Measurements from ENCODE around the gene TPSB2.

Gene TPSB2

DNA sequence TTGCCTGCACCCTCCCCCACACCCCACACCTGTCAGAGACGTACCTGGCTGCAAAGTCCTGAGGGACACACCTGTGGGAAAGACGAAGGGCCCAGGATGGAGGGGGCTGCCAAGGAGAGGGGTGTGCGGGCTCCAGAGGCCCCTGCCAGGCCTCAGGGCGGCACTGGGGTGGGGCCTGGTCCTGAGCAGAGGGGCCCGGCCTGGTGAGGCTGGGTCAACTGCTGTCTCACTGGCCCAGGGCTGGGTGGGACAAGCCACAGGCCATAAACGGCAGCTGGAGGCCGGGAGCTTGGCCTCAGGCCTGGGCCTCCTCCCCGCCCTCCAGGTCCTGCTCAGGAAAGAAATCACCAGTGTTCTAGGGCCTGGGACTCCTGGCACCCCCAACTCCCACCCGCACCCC lies 5.4 kb downstream of the TPSB2 start:
- DNase-seq = no peak
- Histone ChIP-seq H3K27me3 (replicated peaks; ENCODE audit: insufficient read depth, low read length) (peaks cover 69% of the 10 kb centered on the region), H3K9me2 (replicated peaks; ENCODE audit: insufficient read depth, low read length) (no peaks in the 10 kb centered on the region), H3K4me3 (ENCODE audit: low read length) (no peak overlapping the region), H3K4me1 (ENCODE audit: low read length) (no peaks in the 10 kb centered on the region), H3K27ac (ENCODE audit: low read length) (no peak overlapping the region), H3K36me3 (replicated peaks; ENCODE audit: insufficient read depth, low read length) (no peaks in the 10 kb centered on the region), H3K4me2 (ENCODE audit: low read depth, low read length) (no peak overlapping the region), H3F3A (ENCODE audit: insufficient read depth, low read length) (no peaks in the 10 kb centered on the region), H3K9me3 (replicated peaks; ENCODE audit: insufficient read depth, low read length) (no peaks in the 10 kb centered on the region), H3K79me2 (ENCODE audit: low read length) (no peaks in the 10 kb centered on the region), H3K9ac (ENCODE audit: low read length) (no peak overlapping the region), H4K20me1 (ENCODE audit: insufficient read depth, low read length) (no peaks in the 10 kb centered on the region), H2AFZ (ENCODE audit: low read length) (no peak overlapping the region)
- TF ChIP-seq, protein P1, sequence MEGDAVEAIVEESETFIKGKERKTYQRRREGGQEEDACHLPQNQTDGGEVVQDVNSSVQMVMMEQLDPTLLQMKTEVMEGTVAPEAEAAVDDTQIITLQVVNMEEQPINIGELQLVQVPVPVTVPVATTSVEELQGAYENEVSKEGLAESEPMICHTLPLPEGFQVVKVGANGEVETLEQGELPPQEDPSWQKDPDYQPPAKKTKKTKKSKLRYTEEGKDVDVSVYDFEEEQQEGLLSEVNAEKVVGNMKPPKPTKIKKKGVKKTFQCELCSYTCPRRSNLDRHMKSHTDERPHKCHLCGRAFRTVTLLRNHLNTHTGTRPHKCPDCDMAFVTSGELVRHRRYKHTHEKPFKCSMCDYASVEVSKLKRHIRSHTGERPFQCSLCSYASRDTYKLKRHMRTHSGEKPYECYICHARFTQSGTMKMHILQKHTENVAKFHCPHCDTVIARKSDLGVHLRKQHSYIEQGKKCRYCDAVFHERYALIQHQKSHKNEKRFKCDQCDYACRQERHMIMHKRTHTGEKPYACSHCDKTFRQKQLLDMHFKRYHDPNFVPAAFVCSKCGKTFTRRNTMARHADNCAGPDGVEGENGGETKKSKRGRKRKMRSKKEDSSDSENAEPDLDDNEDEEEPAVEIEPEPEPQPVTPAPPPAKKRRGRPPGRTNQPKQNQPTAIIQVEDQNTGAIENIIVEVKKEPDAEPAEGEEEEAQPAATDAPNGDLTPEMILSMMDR (IDR thresholded peaks at IDR 0.05; ENCODE audit: low read length) = no peak
- TF ChIP-seq EZH2 (optimal IDR thresholded peaks at IDR 0.05; ENCODE audit: low read depth, low read length) (no peak), EZH2phosphoT487 (IDR thresholded peaks at IDR 0.05; ENCODE audit: low read length) (no peak)

DNA sequence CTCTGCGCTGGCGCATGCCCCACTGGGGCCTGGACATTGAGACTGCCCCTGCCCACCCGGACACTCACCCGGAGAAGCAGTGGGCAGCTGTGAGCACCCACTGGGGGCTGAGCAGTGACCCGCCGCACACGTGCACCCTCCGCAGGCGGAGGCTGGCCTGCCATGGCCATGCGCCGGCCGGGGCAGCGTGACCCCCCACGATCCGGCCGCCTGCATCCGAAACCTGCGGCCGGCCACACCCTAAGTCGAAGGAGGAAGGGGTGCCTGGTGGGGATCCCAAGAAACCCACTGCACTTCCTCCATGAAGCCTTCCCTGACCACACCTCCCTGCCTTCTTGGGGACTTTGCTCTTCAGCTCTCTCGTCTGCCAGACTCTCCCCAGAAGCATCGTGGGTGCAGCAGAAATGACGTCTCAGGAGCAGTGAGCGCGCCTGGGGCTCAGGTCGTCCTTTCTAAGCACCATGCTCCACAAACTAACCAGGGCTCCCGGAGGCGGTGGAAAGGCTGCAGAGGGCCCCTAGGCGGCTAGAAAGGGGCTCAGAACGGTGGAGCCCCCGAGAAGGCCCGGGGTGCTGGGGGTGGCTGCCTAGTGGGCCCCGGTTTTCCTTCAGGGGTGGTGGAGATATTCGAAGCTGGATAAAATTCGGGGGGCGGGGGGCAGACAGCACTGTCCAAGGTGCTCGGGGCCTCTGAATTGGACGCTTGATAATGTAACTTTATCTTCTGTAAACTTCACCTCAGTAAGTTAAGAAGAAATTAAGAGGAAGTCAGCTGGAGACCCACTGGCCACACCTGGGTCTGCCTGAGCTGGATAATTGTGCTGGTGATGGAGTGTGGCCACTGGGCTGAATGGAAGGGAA lies 6.4 kb downstream of the TPSB2 start:
- peaks cover 79% of the 10 kb centered on the region for H3K27me3 ChIP-seq (replicated peaks; ENCODE audit: insufficient read depth, low read length)
- DNase-seq = no peak
- no peaks in the 10 kb centered on the region for H3F3A ChIP-seq (ENCODE audit: insufficient read depth, low read length)
- H3K4me2 ChIP-seq (ENCODE audit: low read depth, low read length) = no peak overlapping the region
- no peaks in the 10 kb centered on the region for H4K20me1 ChIP-seq (ENCODE audit: insufficient read depth, low read length)
- no peaks in the 10 kb centered on the region for H3K9me3 ChIP-seq (replicated peaks; ENCODE audit: insufficient read depth, low read length)
- TF ChIP-seq EZH2 (optimal IDR thresholded peaks at IDR 0.05; ENCODE audit: low read depth, low read length) (no peak), EZH2phosphoT487 (IDR thresholded peaks at IDR 0.05; ENCODE audit: low read length) (no peak)
- TF ChIP-seq, protein P1 (IDR thresholded peaks at IDR 0.05; ENCODE audit: low read length) = no peak
- H3K4me3 ChIP-seq (ENCODE audit: low read length) = no peak overlapping the region
- no peaks in the 10 kb centered on the region for H3K36me3 ChIP-seq (replicated peaks; ENCODE audit: insufficient read depth, low read length)
- no peak overlapping the region for H2AFZ ChIP-seq (ENCODE audit: low read length)
- H3K27ac ChIP-seq (ENCODE audit: low read length) = no peak overlapping the region
- no peaks in the 10 kb centered on the region for H3K79me2 ChIP-seq (ENCODE audit: low read length)
- H3K4me1 ChIP-seq (ENCODE audit: low read length) = no peaks in the 10 kb centered on the region
- no peaks in the 10 kb centered on the region for H3K9me2 ChIP-seq (replicated peaks; ENCODE audit: insufficient read depth, low read length)
- no peak overlapping the region for H3K9ac ChIP-seq (ENCODE audit: low read length)

DNA sequence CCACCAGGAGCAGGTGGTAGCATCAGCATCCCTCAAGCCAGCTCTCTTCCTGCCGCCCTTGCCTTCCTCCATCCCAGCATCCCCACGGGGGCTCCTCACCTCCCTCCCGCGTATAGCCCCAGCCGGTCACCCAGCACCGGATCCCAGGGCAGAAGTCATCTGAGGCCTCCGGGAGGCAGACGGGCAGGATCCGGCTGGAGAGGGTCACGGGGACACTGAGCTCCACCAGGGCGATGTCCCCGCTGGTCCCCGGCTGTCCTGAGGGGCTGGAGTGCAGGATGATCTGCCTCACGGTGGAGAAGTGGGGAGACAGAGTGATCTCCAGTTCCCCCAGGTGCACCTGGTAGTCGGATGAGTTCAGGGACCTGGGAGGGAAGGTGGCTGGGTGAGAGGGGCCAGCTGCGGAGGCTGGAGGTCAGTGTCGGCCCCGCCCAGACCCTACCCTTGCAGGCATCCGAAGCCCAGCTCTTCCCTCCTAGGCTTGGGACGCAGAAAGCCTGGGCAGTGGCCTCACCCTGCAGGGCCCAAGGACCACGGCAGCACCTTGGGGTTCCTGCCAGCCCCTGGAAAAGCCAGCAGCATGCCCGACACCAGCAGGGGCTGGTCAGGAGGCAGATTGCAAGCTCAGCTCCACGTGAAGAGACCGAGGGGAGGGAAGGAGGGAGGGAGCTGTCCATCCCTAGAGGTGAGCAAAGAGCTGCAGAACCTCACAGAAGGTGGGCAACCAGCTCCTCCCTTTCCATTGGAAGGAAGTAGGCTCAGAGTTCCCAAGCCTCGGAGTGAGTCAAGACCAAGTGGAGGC lies 7.2 kb downstream of the TPSB2 start:
- H2AFZ ChIP-seq (ENCODE audit: low read length) = no peak overlapping the region
- no peak overlapping the region for H3K4me2 ChIP-seq (ENCODE audit: low read depth, low read length)
- H3K9ac ChIP-seq (ENCODE audit: low read length) = no peak overlapping the region
- no peaks in the 10 kb centered on the region for H3K4me1 ChIP-seq (ENCODE audit: low read length)
- no peaks in the 10 kb centered on the region for H3K9me2 ChIP-seq (replicated peaks; ENCODE audit: insufficient read depth, low read length)
- no peak overlapping the region for H3K4me3 ChIP-seq (ENCODE audit: low read length)
- no peaks in the 10 kb centered on the region for H3F3A ChIP-seq (ENCODE audit: insufficient read depth, low read length)
- H3K9me3 ChIP-seq (replicated peaks; ENCODE audit: insufficient read depth, low read length) = no peaks in the 10 kb centered on the region
- peaks cover 87% of the 10 kb centered on the region for H3K27me3 ChIP-seq (replicated peaks; ENCODE audit: insufficient read depth, low read length)
- no peaks in the 10 kb centered on the region for H3K36me3 ChIP-seq (replicated peaks; ENCODE audit: insufficient read depth, low read length)
- DNase-seq = no peak
- H3K79me2 ChIP-seq (ENCODE audit: low read length) = no peaks in the 10 kb centered on the region
- TF ChIP-seq, protein P1 (IDR thresholded peaks at IDR 0.05; ENCODE audit: low read length) = no peak
- peak; percentile 59 for TF ChIP-seq EZH2 (optimal IDR thresholded peaks at IDR 0.05; ENCODE audit: low read depth, low read length)
- TF ChIP-seq EZH2phosphoT487 (IDR thresholded peaks at IDR 0.05; ENCODE audit: low read length) = no peak
- no peak overlapping the region for H3K27ac ChIP-seq (ENCODE audit: low read length)
- no peaks in the 10 kb centered on the region for H4K20me1 ChIP-seq (ENCODE audit: insufficient read depth, low read length)
